NCI-H748 (cell line): ENCODE results near the gene R3HDM2.

ENCODE experiments used
- DNase-seq: peaks from one replicate; lab custom pipeline; 2025; ENCODE audit not compliant: unreplicated experiment; lab: John Stamatoyannopoulos, UW

The R3HDM2 gene

GRCh38 chr12:57273516-57273915 is 157.3 kb downstream of the R3HDM2 start:
- no peak for DNase-seq

GRCh38 chr12:57272337-57273151 is 158.3 kb downstream of the R3HDM2 start:
- no peak for DNase-seq

- no peak for DNase-seq
Measured at GRCh38 chr12:57270966-57271470, 159.8 kb downstream of the R3HDM2 start.

- no peak for DNase-seq
Measured at GRCh38 chr12:57268264-57268663, 162.6 kb downstream of the R3HDM2 start.

GRCh38 chr12:57266681-57267080 is 164.2 kb downstream of the R3HDM2 start:
- DNase-seq, result no peak

- DNase-seq, result no peak
Measured at GRCh38 chr12:57263096-57263495, 167.7 kb downstream of the R3HDM2 start.

- no peak for DNase-seq
Measured at GRCh38 chr12:57262126-57262822, 168.6 kb downstream of the R3HDM2 start.

- peak; percentile 92 for DNase-seq
Measured at GRCh38 chr12:57261428-57261865, 169.4 kb downstream of the R3HDM2 start.

GRCh38 chr12:57260366-57260765 is 170.5 kb downstream of the R3HDM2 start:
- DNase-seq, result no peak

- DNase-seq, result no peak
Measured at GRCh38 chr12:57258977-57259970, 171.6 kb downstream of the R3HDM2 start.

GRCh38 chr12:57255916-57256315 is 174.9 kb downstream of the R3HDM2 start:
- DNase-seq, result no peak

- no peak for DNase-seq
Measured at GRCh38 chr12:57254506-57255280, 176.2 kb downstream of the R3HDM2 start.

- DNase-seq, result no peak
Measured at GRCh38 chr12:57250956-57251355, 179.9 kb downstream of the R3HDM2 start, which contains the start of gene STAC3. STAC3 (minus strand) TSS chr12:57251187; CDS start chr12:57249636, 1,551 bp downstream.

- no peak for DNase-seq
Measured at GRCh38 chr12:57250541-57250940, 180.3 kb downstream of the R3HDM2 start.

GRCh38 chr12:57248934-57249742 is 181.7 kb downstream of the R3HDM2 start:
- no peak for DNase-seq

- DNase-seq, result no peak
Measured at GRCh38 chr12:57247041-57247440, 183.8 kb downstream of the R3HDM2 start.

- DNase-seq, result no peak
Measured at GRCh38 chr12:57244312-57244696, 186.5 kb downstream of the R3HDM2 start.

- DNase-seq, result peak; percentile 81
Measured at GRCh38 chr12:57243521-57244311, 187.1 kb downstream of the R3HDM2 start.
